ENCODE results near the gene RAB1A.
"Not testable (repeated sequence)": the region's sequence is repeated elsewhere in the genome, so short reads cannot be mapped to it uniquely, and the experiment has no call there.

The RAB1A gene

DNA sequence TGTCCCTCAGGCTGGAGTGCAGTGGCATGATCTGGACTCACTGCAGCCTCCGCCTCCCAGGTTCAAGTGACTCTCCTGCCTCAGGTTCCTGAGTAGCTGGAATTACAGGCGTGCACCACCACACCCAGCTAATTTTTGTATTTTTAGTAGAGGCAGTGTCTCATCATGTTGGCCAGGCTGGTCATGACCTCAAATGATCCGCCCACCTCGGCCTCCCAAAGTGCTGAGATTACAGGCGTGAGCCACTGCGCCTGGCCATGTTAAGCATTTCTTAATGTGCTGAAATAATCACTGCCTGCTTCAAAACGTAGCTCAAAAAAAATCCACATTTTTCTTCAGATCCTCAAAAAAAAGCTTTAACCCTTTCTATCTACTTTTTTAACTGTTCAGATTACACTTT lies 4.4 kb downstream of the RAB1A start:
- Mint-ChIP-seq H3K4me3 (peak overlapping the region; percentile 19), H3K36me3 (ENCODE audit: low read depth) (peaks cover 24% of the 10 kb centered on the region)

DNA sequence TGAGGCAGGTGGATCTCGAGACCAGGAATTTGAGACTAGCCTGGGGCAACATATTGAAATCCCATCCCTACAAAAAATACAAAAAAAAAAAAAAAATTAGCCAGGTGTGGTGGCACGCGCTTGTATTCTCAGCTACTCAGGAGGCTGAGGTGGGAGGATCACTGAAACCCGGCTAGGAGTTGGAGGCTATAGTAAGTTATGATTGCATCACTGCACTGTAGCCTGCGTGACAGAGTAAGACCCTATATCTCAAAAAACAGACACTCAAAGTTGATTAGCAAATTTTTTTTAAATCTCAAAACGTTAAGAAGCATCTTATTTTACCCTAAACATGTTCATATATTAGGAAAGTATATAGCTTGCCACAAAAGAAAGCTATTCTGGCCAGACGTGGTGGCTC lies 7.6 kb downstream of the RAB1A start:
- Mint-ChIP-seq H3K36me3 (ENCODE audit: low read depth) (peaks cover 11% of the 10 kb centered on the region), H3K4me1 (ENCODE audit: low read depth) (peaks cover 27% of the 10 kb centered on the region), H3K9me3 (no peaks in the 10 kb centered on the region), H3K4me3 (no peak overlapping the region), H3K27me3 (ENCODE audit: low read depth) (no peaks in the 10 kb centered on the region), H3K27ac (no peak overlapping the region)
- no peak for DNase-seq (ENCODE audit: low spot score)

More for the DNA sequence above, 4.4 kb downstream of the RAB1A start:
- not testable (repeated sequence) for DNase-seq (ENCODE audit: low spot score); H3K9me3 Mint-ChIP-seq; H3K27me3 Mint-ChIP-seq (ENCODE audit: low read depth); H3K27ac Mint-ChIP-seq
- H3K4me1 Mint-ChIP-seq (ENCODE audit: low read depth) = peaks cover 31% of the 10 kb centered on the region

DNA sequence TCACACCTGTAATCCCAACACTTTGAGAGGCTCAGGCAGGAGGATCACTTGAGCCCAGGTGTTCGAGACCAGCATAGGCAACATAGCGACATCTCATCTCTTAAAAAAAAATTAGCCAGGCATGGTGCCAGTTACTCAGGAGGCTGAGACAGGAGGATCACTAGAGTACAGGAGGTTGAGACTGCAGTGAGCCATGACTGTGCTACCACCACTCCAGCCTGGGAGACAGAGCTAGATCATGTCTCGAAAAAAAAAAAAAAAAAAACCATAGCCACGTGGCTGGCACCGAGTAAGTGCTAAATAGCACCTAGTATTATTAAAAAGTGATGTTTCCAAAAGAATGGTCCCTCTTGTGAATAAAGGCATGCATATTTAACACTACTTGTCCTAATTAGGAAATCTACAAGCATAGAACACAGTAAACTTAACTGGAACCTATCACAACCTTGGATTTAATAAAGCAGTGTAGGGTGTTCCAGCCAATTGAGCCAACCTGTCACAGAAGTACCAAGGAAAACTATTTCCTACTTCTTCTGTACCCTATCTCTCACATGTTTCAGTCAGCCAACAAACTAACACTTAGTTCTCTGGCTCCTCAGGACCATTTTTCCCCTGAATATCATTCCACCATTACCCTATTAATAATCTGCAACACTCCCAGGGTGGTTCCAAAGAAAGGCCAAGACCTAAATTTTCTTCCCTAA lies 8.8 kb downstream of the RAB1A start:
- peaks cover 5% of the 10 kb centered on the region for H3K36me3 Mint-ChIP-seq (ENCODE audit: low read depth)
- peaks cover 24% of the 10 kb centered on the region for H3K4me1 Mint-ChIP-seq (ENCODE audit: low read depth)
- H3K4me3 Mint-ChIP-seq = no peak overlapping the region
- H3K27ac Mint-ChIP-seq = no peak overlapping the region
- no peaks in the 10 kb centered on the region for H3K27me3 Mint-ChIP-seq (ENCODE audit: low read depth)
- H3K9me3 Mint-ChIP-seq = no peaks in the 10 kb centered on the region
- no peak for DNase-seq (ENCODE audit: low spot score)

DNA sequence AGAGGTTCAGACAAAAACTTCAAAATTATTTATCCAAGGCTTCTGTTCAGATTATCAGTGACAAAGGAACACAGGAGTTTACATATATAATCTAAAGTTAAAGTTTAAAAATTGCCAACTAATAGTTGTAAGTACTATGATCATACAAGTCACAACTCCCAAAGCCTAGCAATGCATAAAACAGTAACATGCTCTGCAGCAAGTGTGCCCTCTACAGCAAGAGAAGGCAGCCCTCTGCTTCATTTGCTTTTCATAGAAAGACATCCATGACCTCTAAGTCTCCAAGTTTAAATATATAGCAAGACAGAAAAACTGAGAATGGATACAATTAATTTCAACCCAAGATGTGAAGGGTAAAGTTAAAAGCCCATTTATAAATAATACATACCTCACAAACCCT lies 13.3 kb downstream of the RAB1A start:
- Mint-ChIP-seq H3K27ac (no peak overlapping the region), H3K4me3 (no peak overlapping the region), H3K36me3 (ENCODE audit: low read depth) (peaks cover 5% of the 10 kb centered on the region), H3K4me1 (ENCODE audit: low read depth) (peaks cover 18% of the 10 kb centered on the region), H3K9me3 (no peaks in the 10 kb centered on the region), H3K27me3 (ENCODE audit: low read depth) (no peaks in the 10 kb centered on the region)
- no peak for DNase-seq (ENCODE audit: low spot score)

DNA sequence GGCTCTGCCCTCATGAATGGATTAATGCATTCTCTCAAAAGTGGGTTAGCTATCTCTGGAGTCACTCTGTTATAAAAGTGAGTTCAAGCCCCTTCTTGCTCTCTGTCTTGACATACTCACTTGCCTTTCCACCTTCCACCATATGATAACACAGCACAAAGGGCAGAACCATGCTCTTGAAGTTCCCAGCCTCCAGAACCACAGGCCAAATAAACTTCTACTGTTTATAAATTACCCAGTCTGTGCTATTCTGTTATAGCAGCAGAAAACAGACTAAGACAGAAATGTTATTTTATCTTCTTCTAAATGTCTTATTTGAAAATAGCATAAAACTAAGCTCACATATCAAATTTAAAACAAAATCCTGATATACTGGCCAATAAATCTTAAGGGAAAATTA lies 15.0 kb downstream of the RAB1A start:
- peaks cover 4% of the 10 kb centered on the region for H3K36me3 Mint-ChIP-seq (ENCODE audit: low read depth)
- no peak overlapping the region for H3K4me3 Mint-ChIP-seq
- no peak overlapping the region for H3K27ac Mint-ChIP-seq
- peaks cover 9% of the 10 kb centered on the region for H3K4me1 Mint-ChIP-seq (ENCODE audit: low read depth)
- no peak for DNase-seq (ENCODE audit: low spot score)
- H3K9me3 Mint-ChIP-seq = no peaks in the 10 kb centered on the region
- no peaks in the 10 kb centered on the region for H3K27me3 Mint-ChIP-seq (ENCODE audit: low read depth)

DNA sequence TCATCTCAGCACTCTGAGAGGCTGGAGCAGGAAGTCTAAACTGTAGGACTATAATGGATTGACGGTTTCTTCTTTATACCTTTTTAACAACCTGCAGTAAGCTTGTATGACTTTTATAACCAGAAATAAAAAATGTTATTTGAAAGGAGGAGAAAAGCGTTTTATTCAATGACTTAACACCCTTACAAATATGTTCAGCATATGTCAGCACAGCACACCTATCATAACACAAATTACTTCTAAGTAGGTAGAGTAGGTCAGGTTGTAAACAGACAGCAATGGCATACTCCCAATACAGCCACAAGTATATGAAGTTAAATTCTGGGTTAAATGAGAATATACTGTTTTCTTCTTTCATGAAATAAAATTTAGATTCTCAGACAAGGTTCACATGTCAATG lies 16.1 kb downstream of the RAB1A start:
- H3K4me1 Mint-ChIP-seq (ENCODE audit: low read depth) = peaks cover 8% of the 10 kb centered on the region
- H3K36me3 Mint-ChIP-seq (ENCODE audit: low read depth) = peaks cover 8% of the 10 kb centered on the region
- no peaks in the 10 kb centered on the region for H3K27me3 Mint-ChIP-seq (ENCODE audit: low read depth)
- no peak overlapping the region for H3K4me3 Mint-ChIP-seq
- H3K27ac Mint-ChIP-seq = no peak overlapping the region
- DNase-seq (ENCODE audit: low spot score) = no peak
- no peaks in the 10 kb centered on the region for H3K9me3 Mint-ChIP-seq

DNA sequence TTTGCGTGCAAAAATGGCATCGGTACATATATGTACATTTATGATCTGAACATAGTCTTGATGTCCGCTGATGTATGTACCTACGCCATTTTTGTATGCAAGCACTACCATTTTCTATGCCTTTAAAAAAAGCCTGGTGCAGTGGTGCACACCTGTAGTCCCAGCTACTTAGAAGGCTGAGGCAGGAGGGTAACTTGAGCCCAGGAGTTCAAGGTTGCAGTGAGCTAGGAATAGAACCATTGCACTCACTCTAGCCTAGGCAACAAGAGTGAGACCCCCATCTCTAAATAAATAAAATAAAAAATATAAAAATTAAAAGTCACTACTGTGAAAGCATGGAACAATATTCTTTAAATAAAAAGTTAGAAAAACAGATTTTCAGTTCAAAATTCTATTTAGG lies 16.7 kb downstream of the RAB1A start:
- Mint-ChIP-seq H3K4me1 (ENCODE audit: low read depth) (peaks cover 9% of the 10 kb centered on the region), H3K27ac (no peak overlapping the region), H3K36me3 (ENCODE audit: low read depth) (peaks cover 8% of the 10 kb centered on the region), H3K27me3 (ENCODE audit: low read depth) (no peaks in the 10 kb centered on the region), H3K4me3 (no peak overlapping the region), H3K9me3 (no peaks in the 10 kb centered on the region)
- DNase-seq (ENCODE audit: low spot score) = no peak

DNA sequence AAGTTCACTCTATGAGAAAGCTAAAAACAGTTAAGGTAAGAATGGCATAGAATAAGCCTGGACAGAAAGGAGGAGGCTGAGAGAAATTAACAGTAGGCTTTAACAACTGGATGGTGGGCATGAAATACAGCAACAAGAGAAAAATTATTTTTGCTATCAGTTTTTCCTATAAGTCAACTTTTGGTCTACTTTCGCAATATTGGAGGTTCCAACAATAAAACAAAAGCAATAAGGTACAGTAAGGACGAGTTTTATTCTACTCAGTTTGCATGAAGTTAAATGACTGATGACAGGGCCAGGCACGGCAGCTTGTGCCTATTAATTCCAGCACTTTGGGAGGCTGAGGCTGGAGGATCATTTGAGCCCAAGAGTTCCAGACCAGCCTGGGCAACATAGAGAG lies 17.3 kb downstream of the RAB1A start:
- H3K36me3 Mint-ChIP-seq (ENCODE audit: low read depth) = peaks cover 8% of the 10 kb centered on the region
- H3K9me3 Mint-ChIP-seq = no peaks in the 10 kb centered on the region
- no peak overlapping the region for H3K27ac Mint-ChIP-seq
- peaks cover 9% of the 10 kb centered on the region for H3K4me1 Mint-ChIP-seq (ENCODE audit: low read depth)
- no peak for DNase-seq (ENCODE audit: low spot score)
- H3K27me3 Mint-ChIP-seq (ENCODE audit: low read depth) = no peaks in the 10 kb centered on the region
- H3K4me3 Mint-ChIP-seq = no peak overlapping the region

DNA sequence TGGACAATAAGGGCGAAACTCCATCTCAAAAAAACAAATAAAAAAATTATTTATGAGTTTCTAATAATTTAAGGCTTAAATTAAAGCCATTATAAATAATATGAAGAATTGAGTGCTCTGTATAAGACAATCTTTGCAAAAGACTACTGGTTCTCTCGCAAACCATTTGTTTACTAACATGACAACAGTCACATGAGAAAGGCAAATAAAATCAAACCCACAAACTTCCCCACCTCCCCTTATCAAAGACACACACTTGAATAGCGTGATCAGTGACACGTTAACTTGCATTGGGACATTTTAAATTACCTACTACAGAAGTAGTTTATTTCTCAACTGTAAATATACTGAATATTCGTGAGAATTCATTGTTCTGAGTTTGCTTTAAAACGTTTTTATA lies 21.1 kb downstream of the RAB1A start:
- H3K27ac Mint-ChIP-seq = no peak overlapping the region
- peaks cover 16% of the 10 kb centered on the region for H3K36me3 Mint-ChIP-seq (ENCODE audit: low read depth)
- no peak for DNase-seq (ENCODE audit: low spot score)
- H3K4me1 Mint-ChIP-seq (ENCODE audit: low read depth) = peaks cover 10% of the 10 kb centered on the region
- no peaks in the 10 kb centered on the region for H3K9me3 Mint-ChIP-seq
- no peak overlapping the region for H3K4me3 Mint-ChIP-seq
- no peaks in the 10 kb centered on the region for H3K27me3 Mint-ChIP-seq (ENCODE audit: low read depth)

DNA sequence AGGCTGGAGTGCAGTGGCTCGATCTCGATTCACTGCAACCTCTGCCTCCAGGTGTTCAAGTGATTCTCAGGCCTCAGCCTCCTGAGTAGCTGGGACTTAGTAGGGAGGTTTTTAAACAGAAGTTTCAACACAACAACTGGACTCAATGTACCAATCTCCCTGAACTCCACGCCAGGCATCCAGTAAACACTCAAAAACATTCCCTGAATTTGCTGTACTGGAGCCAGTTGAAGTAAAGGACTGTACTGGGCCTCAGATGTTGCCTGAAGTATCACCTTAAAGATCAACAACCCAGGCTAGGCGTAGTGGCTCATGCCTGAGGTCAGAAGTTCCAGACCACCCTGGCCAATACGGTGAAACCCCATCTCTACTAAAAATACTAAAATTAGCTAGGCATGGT lies 22.4 kb downstream of the RAB1A start:
- no peaks in the 10 kb centered on the region for H3K27me3 Mint-ChIP-seq (ENCODE audit: low read depth)
- H3K36me3 Mint-ChIP-seq (ENCODE audit: low read depth) = peaks cover 23% of the 10 kb centered on the region
- H3K4me1 Mint-ChIP-seq (ENCODE audit: low read depth) = peaks cover 10% of the 10 kb centered on the region
- no peaks in the 10 kb centered on the region for H3K9me3 Mint-ChIP-seq
- no peak overlapping the region for H3K4me3 Mint-ChIP-seq
- H3K27ac Mint-ChIP-seq = no peak overlapping the region
- no peak for DNase-seq (ENCODE audit: low spot score)

DNA sequence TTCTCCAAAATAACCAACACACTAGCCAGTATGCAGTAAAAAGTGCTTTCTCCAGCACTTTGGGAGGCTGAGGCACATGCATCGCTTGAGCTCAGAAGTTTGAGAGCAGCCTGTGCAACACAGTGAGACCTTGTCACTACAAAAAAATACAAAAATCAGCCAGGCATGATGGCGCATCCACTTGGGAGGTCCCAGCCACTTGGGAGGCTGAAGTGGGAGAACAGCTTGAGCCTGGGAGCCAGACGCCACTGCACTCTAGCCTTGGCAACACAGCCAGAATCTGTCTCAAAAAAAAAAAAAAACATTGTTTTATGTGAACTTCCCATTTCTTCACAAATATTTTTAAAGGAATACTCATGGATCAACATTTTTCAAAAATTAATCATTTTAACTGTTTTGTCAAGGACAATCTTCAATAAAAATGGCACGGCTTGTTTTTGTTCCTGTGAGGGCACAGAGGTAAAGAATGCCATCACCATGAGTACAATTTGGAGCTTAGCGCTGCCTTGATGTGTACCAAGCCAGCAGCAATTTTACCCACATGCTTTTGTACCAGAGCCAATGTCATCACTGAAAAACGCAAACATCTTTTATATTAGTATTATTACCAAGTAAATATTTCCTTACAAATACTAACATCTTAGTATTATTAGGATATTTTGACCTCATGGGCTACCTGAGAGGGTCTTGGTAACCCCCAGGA lies 26.7 kb downstream of the RAB1A start:
- Mint-ChIP-seq H3K27me3 (ENCODE audit: low read depth) (no peaks in the 10 kb centered on the region), H3K4me3 (no peak overlapping the region), H3K9me3 (no peaks in the 10 kb centered on the region), H3K27ac (no peak overlapping the region), H3K4me1 (ENCODE audit: low read depth) (peaks cover 12% of the 10 kb centered on the region), H3K36me3 (ENCODE audit: low read depth) (peaks cover 38% of the 10 kb centered on the region)
- no peak for DNase-seq (ENCODE audit: low spot score)

DNA sequence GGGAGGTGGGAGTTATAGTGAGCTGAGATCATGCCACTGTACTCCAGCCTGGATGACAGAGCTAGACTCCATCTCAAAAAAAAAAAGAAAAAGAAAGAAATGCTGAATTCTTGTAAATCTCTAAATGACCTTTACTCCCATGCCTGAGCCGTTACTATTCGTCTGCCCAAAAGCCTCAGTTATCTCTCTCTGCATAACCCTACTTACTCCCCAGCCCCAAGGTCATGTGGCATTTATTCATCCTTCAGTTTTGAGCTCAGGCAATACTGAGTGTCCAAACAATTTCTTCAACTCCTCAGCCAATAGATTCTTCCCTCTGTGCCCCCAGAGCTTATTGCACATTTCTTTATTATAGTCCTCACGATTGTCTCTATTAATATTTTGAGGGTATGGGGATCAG lies 28.8 kb downstream of the RAB1A start:
- no peaks in the 10 kb centered on the region for H3K9me3 Mint-ChIP-seq
- H3K4me3 Mint-ChIP-seq = no peak overlapping the region
- DNase-seq (ENCODE audit: low spot score) = no peak
- H3K27ac Mint-ChIP-seq = no peak overlapping the region
- H3K27me3 Mint-ChIP-seq (ENCODE audit: low read depth) = no peaks in the 10 kb centered on the region
- H3K4me1 Mint-ChIP-seq (ENCODE audit: low read depth) = peaks cover 20% of the 10 kb centered on the region
- peaks cover 53% of the 10 kb centered on the region for H3K36me3 Mint-ChIP-seq (ENCODE audit: low read depth)

DNA sequence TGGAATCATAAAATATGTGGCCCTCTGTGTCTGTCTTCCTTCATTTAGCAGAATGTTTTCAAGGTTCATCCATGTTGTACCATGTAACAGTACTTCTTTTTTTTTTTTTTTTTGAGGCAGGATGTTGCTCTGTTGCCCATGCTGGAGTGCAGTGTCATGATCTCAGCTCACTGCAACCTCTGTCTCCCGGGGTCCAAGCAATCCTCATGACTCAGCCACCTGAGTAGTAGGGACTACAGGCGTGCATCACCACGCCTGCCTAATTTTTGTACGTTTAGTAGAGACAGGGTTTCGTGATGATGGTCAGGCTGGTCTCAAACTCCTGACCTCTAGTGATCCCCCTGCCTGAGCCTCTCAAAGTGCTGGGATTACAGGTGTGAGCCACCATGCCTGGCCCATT lies 31.2 kb downstream of the RAB1A start:
- H3K9me3 Mint-ChIP-seq = no peaks in the 10 kb centered on the region
- DNase-seq (ENCODE audit: low spot score) = no peak
- no peak overlapping the region for H3K4me3 Mint-ChIP-seq
- H3K27ac Mint-ChIP-seq = no peak overlapping the region
- H3K27me3 Mint-ChIP-seq (ENCODE audit: low read depth) = no peaks in the 10 kb centered on the region
- peaks cover 54% of the 10 kb centered on the region for H3K36me3 Mint-ChIP-seq (ENCODE audit: low read depth)
- peaks cover 15% of the 10 kb centered on the region for H3K4me1 Mint-ChIP-seq (ENCODE audit: low read depth)

DNA sequence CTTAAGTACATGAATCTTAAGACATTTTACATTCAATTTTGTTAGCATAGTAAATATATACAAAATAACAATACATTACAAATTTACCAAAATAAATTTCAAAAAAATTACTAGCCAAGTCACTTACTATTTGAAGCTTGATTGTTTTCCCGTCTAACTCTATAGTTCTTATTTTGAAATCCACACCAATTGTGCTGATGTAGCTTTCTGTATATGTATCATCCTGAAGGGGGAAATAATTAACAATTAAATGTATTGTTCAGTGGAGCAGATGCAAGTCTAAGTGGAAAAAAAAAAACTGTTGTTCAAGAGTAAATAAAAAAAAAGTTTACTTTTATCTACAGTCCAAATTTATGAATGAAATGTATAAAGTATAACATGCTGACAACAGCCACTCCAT lies 32.1 kb downstream of the RAB1A start:
- no peak overlapping the region for H3K27ac Mint-ChIP-seq

DNA sequence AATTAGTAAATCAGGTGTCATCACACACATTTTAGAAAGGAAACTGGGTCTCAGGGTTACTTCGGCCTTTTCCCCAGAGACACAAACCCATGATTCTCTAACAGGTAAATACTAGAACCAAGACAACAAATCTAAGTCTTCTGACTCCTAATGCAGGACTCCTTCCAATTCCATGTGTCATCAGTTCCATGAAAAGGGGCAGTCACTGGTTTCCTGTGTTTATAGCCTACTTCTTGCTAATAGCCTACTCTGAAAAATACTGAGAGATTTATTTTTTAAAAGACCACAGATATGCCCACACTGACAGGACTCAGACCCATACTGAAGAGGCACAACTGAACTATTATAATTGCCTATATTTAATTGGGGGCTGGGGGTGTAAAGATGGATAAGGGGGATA lies 33.0 kb downstream of the RAB1A start:
- H3K27me3 Mint-ChIP-seq (ENCODE audit: low read depth) = no peaks in the 10 kb centered on the region
- no peak overlapping the region for H3K27ac Mint-ChIP-seq
- H3K9me3 Mint-ChIP-seq = no peaks in the 10 kb centered on the region
- no peak overlapping the region for H3K4me3 Mint-ChIP-seq
- peaks cover 56% of the 10 kb centered on the region for H3K36me3 Mint-ChIP-seq (ENCODE audit: low read depth)
- H3K4me1 Mint-ChIP-seq (ENCODE audit: low read depth) = peaks cover 20% of the 10 kb centered on the region
- no peak for DNase-seq (ENCODE audit: low spot score)

More for the DNA sequence above, 32.1 kb downstream of the RAB1A start:
- Mint-ChIP-seq H3K36me3 (ENCODE audit: low read depth) (peaks cover 54% of the 10 kb centered on the region), H3K4me1 (ENCODE audit: low read depth) (peaks cover 18% of the 10 kb centered on the region), H3K9me3 (no peaks in the 10 kb centered on the region), H3K4me3 (no peak overlapping the region), H3K27me3 (ENCODE audit: low read depth) (no peaks in the 10 kb centered on the region)
- no peak for DNase-seq (ENCODE audit: low spot score)

All from T-helper 2 cell treated with Interferon-gamma antibody and Interleukin-4, amounts not matched to agents 5 μg/mL and 100 μg/mL, for 36 hours (primary cell).